Hepatocyte (in vitro differentiated cells): ENCODE measurements around the gene TM9SF2. TPM values are rescaled to one million over a fixed set of nuclear protein-coding genes. Genes with fewer than 3 reads are reported as not detected.
"Not testable (repeated sequence)": the region's sequence is repeated elsewhere in the genome, so short reads cannot be mapped to it uniquely, and the experiment has no call there.

Experiments used
- DNase-seq: peaks from one replicate; pipeline ENCODE4 v3.0.0-alpha.2; 2016; ENCODE audit warnings: low spot score
- H2AFZ ChIP-seq: fragments of 200-600 bp; sonication (generic); 2 replicates; pipeline ENCODE4 v1.6.0; 2016; ENCODE audit warnings: antibody characterized with exemption, mild to moderate bottlenecking
- H3K27ac ChIP-seq: fragments of 200-600 bp; sonication (generic); 2 replicates; pipeline ENCODE4 v1.5.1; 2016; ENCODE audit warnings: mild to moderate bottlenecking
- H3K27me3 ChIP-seq: fragments of 200-600 bp; sonication (generic); 2 replicates; pipeline ENCODE4 v1.6.1; 2016
- H3K36me3 ChIP-seq: fragments of 200-600 bp; sonication (generic); replicated peaks from 2 replicates; pipeline ENCODE4 v1.5.1; 2016; ENCODE audit warnings: low read depth; ENCODE audit not compliant: insufficient read depth
- H3K4me1 ChIP-seq: fragments of 200-600 bp; sonication (generic); 2 replicates; pipeline ENCODE4 v1.5.1; 2016; ENCODE audit warnings: mild to moderate bottlenecking, moderate library complexity; ENCODE audit not compliant: insufficient read depth
- H3K4me2 ChIP-seq: fragments of 200-600 bp; sonication (generic); 2 replicates; pipeline ENCODE4 v1.6.0; 2016
- H3K4me3 ChIP-seq: fragments of 200-600 bp; sonication (generic); 2 replicates; pipeline ENCODE4 v1.5.1; 2016; ENCODE audit warnings: mild to moderate bottlenecking
- H3K79me2 ChIP-seq: fragments of 200-600 bp; sonication (generic); 2 replicates; pipeline ENCODE4 v1.6.0; 2017; ENCODE audit warnings: mild to moderate bottlenecking
- H3K9me2 ChIP-seq: fragments of 200-600 bp; sonication (generic); replicated peaks from 2 replicates; pipeline ENCODE4 v1.6.0; 2017; ENCODE audit warnings: mild to moderate bottlenecking; ENCODE audit not compliant: insufficient read depth
- H3K9me3 ChIP-seq: fragments of 200-600 bp; sonication (generic); 2 replicates; pipeline ENCODE4 v1.5.1; 2016; ENCODE audit warnings: low read depth, mild to moderate bottlenecking
- H4K20me1 ChIP-seq: fragments of 200-600 bp; sonication (generic); 2 replicates; pipeline ENCODE4 v1.6.0; 2016; ENCODE audit warnings: mild to moderate bottlenecking; ENCODE audit not compliant: insufficient read depth, poor library complexity, severe bottlenecking
- CTCF ChIP-seq: fragments of 200-600 bp; sonication (generic); IDR thresholded peaks from 2 replicates; pipeline ENCODE4 v1.5.1; 2016; ENCODE audit warnings: antibody characterized with exemption, mild to moderate bottlenecking; ENCODE audit not compliant: poor library complexity
- EZH2 ChIP-seq: fragments of 200-600 bp; sonication (generic); IDR thresholded peaks from 2 replicates; pipeline ENCODE4 v1.6.1; 2016; ENCODE audit warnings: antibody characterized with exemption, mild to moderate bottlenecking, borderline replicate concordance
- EZH2phosphoT487 ChIP-seq: fragments of 200-600 bp; sonication (generic); IDR thresholded peaks from one replicate; pipeline ENCODE4 v1.6.1; 2018; ENCODE audit warnings: antibody characterized with exemption, mild to moderate bottlenecking, low read depth, moderate library complexity; ENCODE audit not compliant: unreplicated experiment, severe bottlenecking
- WGBS: methylation state at CpG from one replicate; pipeline ENCODE4 v1.1.6; 2016; ENCODE audit warnings: low lambda C conversion rate; ENCODE audit errors: missing lambda C conversion rate; 5-methylcytosine and 5-hydroxymethylcytosine counted together
- polyA plus RNA-seq: library from polyadenylated mRNA; unstranded; fragments of >200 nt; fragmentation: Nextera tagmentation; extraction: Ambion mirVana; gene quantifications from 2 replicates; pipeline ENCODE4 v1.2.1, GENCODE V29; 2016
- total RNA-seq: library from RNA; depleted of rRNA; stranded (reverse); fragments of >200 nt; gene quantifications from 2 replicates; pipeline ENCODE4 v1.2.3, GENCODE V29; 2014

Gene TM9SF2
- total and polyA plus RNA-seq, 2 experiments from 2014 or later, result 184 to 280 TPM

- no peak overlapping the region for H2AFZ ChIP-seq
- no peaks in the 10 kb centered on the region for H3K79me2 ChIP-seq
- 95% methylated on average over 30 of the region's 30 CpGs for WGBS
- no peaks in the 10 kb centered on the region for H4K20me1 ChIP-seq
- no peaks in the 10 kb centered on the region for H3K9me3 ChIP-seq
- H3K9me2 ChIP-seq, result no peaks in the 10 kb centered on the region
- DNase-seq, result no peak
- no peaks in the 10 kb centered on the region for H3K27me3 ChIP-seq
- TF ChIP-seq CTCF (no peak), EZH2 (no peak), EZH2phosphoT487 (no peak)
- H3K27ac ChIP-seq, result no peak overlapping the region
- H3K36me3 ChIP-seq, result no peaks in the 10 kb centered on the region
- H3K4me3 ChIP-seq, result no peak overlapping the region
- no peaks in the 10 kb centered on the region for H3K4me1 ChIP-seq
- no peak overlapping the region for H3K4me2 ChIP-seq
These were observed 64.3 kb downstream of the TM9SF2 start for GRCh38 chr13:99565478-99566124.

DNA sequence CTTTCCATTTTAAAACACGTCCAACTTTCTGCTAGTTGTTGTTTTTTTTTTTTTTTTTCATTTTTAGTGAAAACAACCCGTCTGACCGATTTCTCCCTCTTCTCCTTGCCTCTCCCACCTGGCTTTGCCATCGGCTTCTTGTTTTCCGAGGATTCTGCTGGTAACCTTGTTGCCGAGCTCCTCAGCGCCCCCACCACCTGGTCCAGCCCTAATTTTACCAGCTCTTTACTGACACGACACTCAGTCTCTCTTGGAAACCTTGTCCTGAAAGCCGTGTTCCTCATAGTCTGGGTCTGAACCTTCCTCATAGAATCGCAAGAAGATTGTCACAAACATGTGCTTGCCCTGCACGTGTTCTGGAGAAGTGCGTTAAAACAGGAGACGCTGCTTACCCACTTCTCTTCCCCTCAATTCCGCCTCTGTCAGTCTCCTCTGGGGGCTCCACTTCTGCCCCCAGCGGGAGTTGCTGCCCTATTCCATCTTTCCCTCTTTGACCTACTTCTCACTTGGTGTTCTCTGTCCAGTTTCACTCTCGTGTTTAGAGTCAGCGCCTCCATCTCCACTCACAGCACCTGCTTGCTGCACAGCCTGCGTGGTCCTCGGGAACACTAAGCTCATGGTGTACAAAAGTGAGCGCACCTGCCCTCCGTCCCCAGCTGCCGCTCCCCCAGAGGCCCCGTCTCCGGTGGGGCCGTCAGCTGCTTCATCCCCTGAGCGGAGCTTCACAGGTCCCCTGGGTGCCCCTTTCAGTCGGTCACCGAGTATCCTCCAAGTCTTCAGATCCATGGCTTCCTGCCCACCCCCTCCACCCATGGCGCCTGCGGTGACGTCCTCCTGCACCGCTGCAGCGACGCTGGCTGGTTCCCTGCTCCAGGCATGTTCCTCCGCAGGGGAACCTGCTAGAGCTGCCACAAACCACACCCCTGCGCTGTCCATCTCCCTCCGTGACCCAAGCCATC, 65.1 kb downstream of the TM9SF2 start:
- no peaks in the 10 kb centered on the region for H3K9me2 ChIP-seq
- no peak overlapping the region for H3K27ac ChIP-seq
- H3K4me2 ChIP-seq, result no peak overlapping the region
- no peak for DNase-seq
- H3K36me3 ChIP-seq, result no peaks in the 10 kb centered on the region
- H3K4me1 ChIP-seq, result no peaks in the 10 kb centered on the region
- 94% methylated on average over 29 of the region's 37 CpGs for WGBS
- no peak for TF ChIP-seq EZH2
- TF ChIP-seq CTCF, result no peak
- no peak for TF ChIP-seq EZH2phosphoT487
- no peaks in the 10 kb centered on the region for H3K9me3 ChIP-seq
- no peak overlapping the region for H3K4me3 ChIP-seq
- no peaks in the 10 kb centered on the region for H4K20me1 ChIP-seq
- H3K79me2 ChIP-seq, result no peaks in the 10 kb centered on the region
- H2AFZ ChIP-seq, result no peak overlapping the region
- H3K27me3 ChIP-seq, result no peaks in the 10 kb centered on the region

DNA sequence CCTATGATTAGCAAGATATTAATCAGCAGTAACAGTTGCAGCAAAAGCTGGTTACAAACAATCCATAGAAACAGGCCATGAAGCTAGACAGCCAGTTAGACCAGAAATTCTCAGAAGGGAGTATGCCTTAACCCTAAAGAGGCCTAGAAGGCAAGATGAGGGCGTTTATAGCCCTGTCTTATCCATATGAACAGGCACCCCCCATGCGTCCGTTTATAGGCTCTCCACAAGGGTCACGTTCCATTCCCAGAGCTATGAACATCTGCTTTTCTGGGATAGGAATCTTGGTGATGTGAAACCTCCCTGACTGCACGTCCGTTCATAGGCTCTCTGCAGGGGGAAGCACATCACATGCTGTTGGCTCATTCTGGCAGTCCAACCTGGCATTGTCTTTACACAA, 67.6 kb downstream of the TM9SF2 start:
- H3K9me3 ChIP-seq, H3K4me1 ChIP-seq, H3K27ac ChIP-seq, H3K4me2 ChIP-seq, H3K4me3 ChIP-seq, H4K20me1 ChIP-seq, H3K79me2 ChIP-seq, DNase-seq, H3K9me2 ChIP-seq, H3K27me3 ChIP-seq, H3K36me3 ChIP-seq, H2AFZ ChIP-seq: not testable (repeated sequence)
- WGBS, result 97% methylated on average over 6 of the region's 6 CpGs

DNA sequence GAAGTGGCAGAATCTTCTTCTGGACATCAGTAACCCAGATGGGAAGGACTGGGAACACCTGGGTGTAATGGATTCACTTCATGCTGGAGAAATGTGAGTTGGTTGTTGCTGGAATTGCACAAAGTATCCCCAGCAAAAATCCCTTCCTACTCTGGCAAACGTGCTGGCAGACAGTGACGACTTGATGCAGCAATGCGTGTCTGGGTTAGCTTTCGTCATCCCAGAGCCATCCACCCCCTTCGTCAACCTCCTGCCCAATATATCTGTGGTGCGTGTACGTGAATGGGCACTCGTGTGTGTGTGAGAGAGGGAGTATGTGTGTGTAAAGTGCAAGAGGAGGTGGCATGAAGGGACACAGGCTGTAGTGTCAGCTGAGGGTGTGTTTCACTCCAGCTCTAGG, 70.9 kb downstream of the TM9SF2 start:
- no peaks in the 10 kb centered on the region for H3K4me1 ChIP-seq
- no peaks in the 10 kb centered on the region for H3K79me2 ChIP-seq
- no peak overlapping the region for H2AFZ ChIP-seq
- no peak for TF ChIP-seq EZH2phosphoT487
- no peaks in the 10 kb centered on the region for H3K9me2 ChIP-seq
- no peak for DNase-seq
- H3K27me3 ChIP-seq, result no peaks in the 10 kb centered on the region
- no peaks in the 10 kb centered on the region for H4K20me1 ChIP-seq
- H3K36me3 ChIP-seq, result no peaks in the 10 kb centered on the region
- no peaks in the 10 kb centered on the region for H3K9me3 ChIP-seq
- H3K4me3 ChIP-seq, result no peak overlapping the region
- 88% methylated on average over 8 of the region's 8 CpGs for WGBS
- H3K4me2 ChIP-seq, result no peak overlapping the region
- no peak overlapping the region for H3K27ac ChIP-seq
